NCI-H82 treated with DMSO at 0.1 percent for 48 hours (cell line): ENCODE results near the gene TSC22D2.
"Not testable (repeated sequence)": the region's sequence is repeated elsewhere in the genome, so short reads cannot be mapped to it uniquely, and the experiment has no call there.

ENCODE experiments used
- DNase-seq: peaks from one replicate; lab custom pipeline; 2025; ENCODE audit not compliant: unreplicated experiment; lab: John Stamatoyannopoulos, UW

TSC22D2 gene

GRCh38 chr3:150446470-150446977 lies 38.4 kb downstream of the TSC22D2 start:
- no peak for DNase-seq

- no peak for DNase-seq
Measured at GRCh38 chr3:150447084-150447483, 39.0 kb downstream of the TSC22D2 start.

- no peak for DNase-seq
Measured at GRCh38 chr3:150447631-150448465, 39.8 kb downstream of the TSC22D2 start.

- DNase-seq: no peak
Measured at GRCh38 chr3:150449169-150449721, 41.1 kb downstream of the TSC22D2 start.

- no peak for DNase-seq
Measured at GRCh38 chr3:150450916-150451315, 42.8 kb downstream of the TSC22D2 start.

- no peak for DNase-seq
Measured at GRCh38 chr3:150451329-150452048, 43.4 kb downstream of the TSC22D2 start.

- no peak for DNase-seq
Measured at GRCh38 chr3:150453353-150453752, 45.3 kb downstream of the TSC22D2 start.

- DNase-seq: no peak
Measured at GRCh38 chr3:150454085-150454484, 46.0 kb downstream of the TSC22D2 start.

GRCh38 chr3:150454622-150455021 lies 46.5 kb downstream of the TSC22D2 start:
- no peak for DNase-seq

- DNase-seq: no peak
Measured at GRCh38 chr3:150455341-150455740, 47.2 kb downstream of the TSC22D2 start.

GRCh38 chr3:150458001-150458400 lies 49.9 kb downstream of the TSC22D2 start:
- no peak for DNase-seq

GRCh38 chr3:150460484-150460883 lies 52.4 kb downstream of the TSC22D2 start:
- no peak for DNase-seq

GRCh38 chr3:150461399-150461798 lies 53.3 kb downstream of the TSC22D2 start:
- DNase-seq: no peak

- DNase-seq: no peak
Measured at GRCh38 chr3:150462108-150462507, 54.0 kb downstream of the TSC22D2 start.

- no peak for DNase-seq
Measured at GRCh38 chr3:150464684-150465083, 56.6 kb downstream of the TSC22D2 start.

- no peak for DNase-seq
Measured at GRCh38 chr3:150467381-150467780, 59.3 kb downstream of the TSC22D2 start.

- DNase-seq: no peak
Measured at GRCh38 chr3:150469031-150469930, 61.2 kb downstream of the TSC22D2 start.

GRCh38 chr3:150469931-150470740 lies 62.0 kb downstream of the TSC22D2 start:
- no peak for DNase-seq

GRCh38 chr3:150472421-150472820 lies 64.3 kb downstream of the TSC22D2 start:
- DNase-seq: no peak

- DNase-seq: not testable (repeated sequence)
Measured at GRCh38 chr3:150473161-150473560, 65.1 kb downstream of the TSC22D2 start.
